HAP-1 (cell line): ENCODE measurements around the gene ZSCAN5A.
"Not testable (repeated sequence)": the region's sequence is repeated elsewhere in the genome, so short reads cannot be mapped to it uniquely, and the experiment has no call there.

ENCODE experiments used
- DNase-seq, 2 experiments: peaks; one replicate each; pipeline ENCODE4 v3.0.0-alpha.2; 2016 to 2020; ENCODE audit warnings: low spot score in 2 of 2
- H3K27me3 ChIP-seq: fragments of 250-450 bp; sonication (Bioruptor Pico); 2 replicates; pipeline ENCODE4 v1.5.1; 2020; ENCODE audit warnings: low read depth, mild to moderate bottlenecking, moderate library complexity
- H3K36me3 ChIP-seq: fragments of 250-450 bp; sonication (Bioruptor Pico); replicated peaks from 2 replicates; pipeline ENCODE4 v1.5.1; 2020; ENCODE audit warnings: mild to moderate bottlenecking
- H3K4me1 ChIP-seq: fragments of 250-450 bp; sonication (Bioruptor Pico); 2 replicates; pipeline ENCODE4 v1.5.1; 2020; ENCODE audit warnings: mild to moderate bottlenecking
- H3K4me3 ChIP-seq: fragments of 250-450 bp; sonication (Bioruptor Pico); 2 replicates; pipeline ENCODE4 v1.5.1; 2020; ENCODE audit warnings: mild to moderate bottlenecking, moderate library complexity
- H3K9me3 ChIP-seq: fragments of 250-450 bp; sonication (Bioruptor Pico); 2 replicates; pipeline ENCODE4 v1.5.1; 2020; ENCODE audit warnings: mild to moderate bottlenecking, moderate library complexity
- in situ Hi-C: fragments of 300-500 bp; cut with MboI; formaldehyde crosslinking; loops from 3 replicates; pipeline ENCODE4 v1.14.3; 2020; ENCODE audit warnings: low sequenced_read_pairs, inconsistent platforms, mixed read lengths

ZSCAN5A gene

GRCh38 chr19:56245121-56245740, 69.4 kb downstream of the ZSCAN5A start:
- H3K27me3 ChIP-seq = no peaks in the 10 kb centered on the region
- no peaks in the 10 kb centered on the region for H3K9me3 ChIP-seq
- no peak for DNase-seq
- H3K36me3 ChIP-seq = no peaks in the 10 kb centered on the region
- no peaks in the 10 kb centered on the region for H3K4me1 ChIP-seq
- H3K4me3 ChIP-seq = no peak overlapping the region
- in situ Hi-C loops = no loop called here

- Histone ChIP-seq H3K4me3 (no peak overlapping the region), H3K9me3 (no peaks in the 10 kb centered on the region), H3K27me3 (no peaks in the 10 kb centered on the region), H3K4me1 (no peaks in the 10 kb centered on the region), H3K36me3 (no peaks in the 10 kb centered on the region)
- no peak for DNase-seq
- in situ Hi-C loops = no loop called here
Observed at GRCh38 chr19:56223481-56223880, 91.2 kb downstream of the ZSCAN5A start.

- Histone ChIP-seq H3K9me3 (no peaks in the 10 kb centered on the region), H3K4me1 (no peaks in the 10 kb centered on the region), H3K36me3 (no peaks in the 10 kb centered on the region), H3K27me3 (no peaks in the 10 kb centered on the region), H3K4me3 (no peak overlapping the region)
- DNase-seq = no peak
- in situ Hi-C loops = no loop called here
Observed at GRCh38 chr19:56222901-56223300, 91.7 kb downstream of the ZSCAN5A start.

- H3K4me3 ChIP-seq = no peak overlapping the region
- H3K27me3 ChIP-seq = no peaks in the 10 kb centered on the region
- in situ Hi-C loops = no loop called here
- no peaks in the 10 kb centered on the region for H3K4me1 ChIP-seq
- H3K36me3 ChIP-seq = no peaks in the 10 kb centered on the region
- no peak for DNase-seq
- no peaks in the 10 kb centered on the region for H3K9me3 ChIP-seq
Observed at GRCh38 chr19:56221851-56222250, 92.8 kb downstream of the ZSCAN5A start.

GRCh38 chr19:56221442-56221841, 93.2 kb downstream of the ZSCAN5A start:
- H3K9me3 ChIP-seq, H3K4me1 ChIP-seq, H3K4me3 ChIP-seq, H3K27me3 ChIP-seq, in situ Hi-C loops, H3K36me3 ChIP-seq, DNase-seq: not testable (repeated sequence)

- Histone ChIP-seq H3K27me3 (no peaks in the 10 kb centered on the region), H3K4me1 (no peaks in the 10 kb centered on the region), H3K9me3 (no peaks in the 10 kb centered on the region), H3K4me3 (no peak overlapping the region), H3K36me3 (no peaks in the 10 kb centered on the region)
- in situ Hi-C loops = no loop called here
- DNase-seq = no peak
Observed at GRCh38 chr19:56218961-56219360, 95.7 kb downstream of the ZSCAN5A start.

- no peaks in the 10 kb centered on the region for H3K36me3 ChIP-seq
- H3K27me3 ChIP-seq = no peaks in the 10 kb centered on the region
- DNase-seq = no peak
- no peaks in the 10 kb centered on the region for H3K4me1 ChIP-seq
- in situ Hi-C loops = no loop called here
- H3K4me3 ChIP-seq = no peak overlapping the region
- H3K9me3 ChIP-seq = no peaks in the 10 kb centered on the region
Observed at GRCh38 chr19:56217039-56217949, 97.3 kb downstream of the ZSCAN5A start.

- no peaks in the 10 kb centered on the region for H3K27me3 ChIP-seq
- in situ Hi-C loops = no loop called here
- no peaks in the 10 kb centered on the region for H3K36me3 ChIP-seq
- no peaks in the 10 kb centered on the region for H3K4me1 ChIP-seq
- DNase-seq = no peak
- H3K4me3 ChIP-seq = no peak overlapping the region
- no peaks in the 10 kb centered on the region for H3K9me3 ChIP-seq
Observed at GRCh38 chr19:56211718-56212117, 102.9 kb downstream of the ZSCAN5A start.

- H3K27me3 ChIP-seq, DNase-seq, H3K4me3 ChIP-seq, in situ Hi-C loops, H3K9me3 ChIP-seq, H3K4me1 ChIP-seq, H3K36me3 ChIP-seq: not testable (repeated sequence)
Observed at GRCh38 chr19:56210036-56210435, 104.6 kb downstream of the ZSCAN5A start.

GRCh38 chr19:56209091-56209490, 105.5 kb downstream of the ZSCAN5A start:
- in situ Hi-C loops = no loop called here
- Histone ChIP-seq H3K27me3 (no peaks in the 10 kb centered on the region), H3K4me3 (no peak overlapping the region), H3K36me3 (no peaks in the 10 kb centered on the region), H3K9me3 (no peaks in the 10 kb centered on the region), H3K4me1 (no peaks in the 10 kb centered on the region)
- no peak for DNase-seq

- H3K4me1 ChIP-seq, H3K27me3 ChIP-seq, H3K9me3 ChIP-seq, H3K4me3 ChIP-seq, in situ Hi-C loops, H3K36me3 ChIP-seq, DNase-seq: not testable (repeated sequence)
Observed at GRCh38 chr19:56207581-56207980, 107.1 kb downstream of the ZSCAN5A start.

- Histone ChIP-seq H3K4me3 (no peak within 1 kb of the TSS), H3K36me3 (no peaks in the 10 kb centered on the region), H3K27me3 (no peaks in the 10 kb centered on the region), H3K9me3 (no peaks in the 10 kb centered on the region), H3K4me1 (no peaks in the 10 kb centered on the region)
- in situ Hi-C loops = no loop called here
- DNase-seq = no peak
Observed at GRCh38 chr19:56201973-56202372, 112.7 kb downstream of the ZSCAN5A start, which contains the start of gene ZSCAN5C. Gene ZSCAN5C (plus strand): TSS chr19:56202273. CDS start chr19:56205914, 3,641 bp downstream.

- Histone ChIP-seq H3K4me1 (no peaks in the 10 kb centered on the region), H3K9me3 (no peaks in the 10 kb centered on the region), H3K4me3 (no peak overlapping the region), H3K36me3 (no peaks in the 10 kb centered on the region), H3K27me3 (no peaks in the 10 kb centered on the region)
- in situ Hi-C loops = no loop called here
- no peak for DNase-seq
Observed at GRCh38 chr19:56199687-56200086, 115.0 kb downstream of the ZSCAN5A start.

GRCh38 chr19:56197646-56198045, 117.0 kb downstream of the ZSCAN5A start, which contains the start of gene ZSCAN5B:
Gene ZSCAN5B (minus strand): TSS chr19:56197783. CDS start chr19:56193052, 4,731 bp downstream.
- H3K27me3 ChIP-seq, in situ Hi-C loops, H3K9me3 ChIP-seq, H3K4me1 ChIP-seq, H3K36me3 ChIP-seq, H3K4me3 ChIP-seq, DNase-seq: not testable (repeated sequence)
